Stimulated activated CD4-positive, alpha-beta T cell treated with anti-CD3 and anti-CD28 coated beads, Interleukin-4, amount 100 ng/mL, for 1 hour (primary cell): Measurements from ENCODE around the gene NKTR.

ENCODE experiments used
- DNase-seq: peaks from one replicate; pipeline ENCODE4 v3.0.0-alpha.2; 2020

NKTR gene

DNA sequence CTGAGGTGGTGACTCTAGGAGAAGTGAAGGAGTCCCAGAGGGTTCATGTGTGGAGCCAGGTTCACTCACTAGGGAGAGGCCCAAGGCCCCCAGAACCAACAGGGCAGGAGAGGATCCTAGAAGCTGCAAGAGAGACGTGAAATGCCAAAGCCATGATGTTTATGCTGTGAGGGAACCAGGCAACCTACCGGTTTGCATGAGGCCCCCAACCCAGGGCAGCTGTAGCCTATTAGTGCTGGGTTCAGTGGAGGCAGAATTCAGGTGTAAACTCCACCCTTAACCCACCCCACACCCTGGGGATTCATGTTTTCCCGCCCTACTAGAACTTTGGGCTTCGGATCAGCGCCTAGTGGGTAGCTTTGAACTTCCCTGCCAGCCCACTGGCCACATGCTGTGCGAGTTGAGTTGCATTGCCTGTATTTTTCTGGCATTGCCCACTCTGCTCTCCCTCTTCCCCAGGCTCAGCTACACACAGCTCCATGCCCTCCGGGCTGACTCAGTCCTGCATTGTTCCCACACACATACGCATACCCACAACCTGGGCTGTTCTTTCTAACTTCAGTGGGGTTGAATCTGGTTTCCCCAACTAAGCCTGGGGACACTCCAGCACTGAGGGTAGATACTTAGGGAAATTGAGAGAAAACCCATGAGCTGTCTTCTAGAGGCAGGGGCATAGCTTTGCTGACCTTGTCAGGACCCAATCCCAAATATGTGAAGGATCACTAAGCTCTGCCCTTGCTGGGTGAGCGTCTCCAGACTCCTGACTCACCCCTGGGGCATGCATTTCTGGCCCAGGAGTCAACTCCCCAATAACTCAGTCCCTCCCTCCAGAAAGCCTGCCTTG is 51.0 kb downstream of the NKTR start:
- no peak for DNase-seq

DNA sequence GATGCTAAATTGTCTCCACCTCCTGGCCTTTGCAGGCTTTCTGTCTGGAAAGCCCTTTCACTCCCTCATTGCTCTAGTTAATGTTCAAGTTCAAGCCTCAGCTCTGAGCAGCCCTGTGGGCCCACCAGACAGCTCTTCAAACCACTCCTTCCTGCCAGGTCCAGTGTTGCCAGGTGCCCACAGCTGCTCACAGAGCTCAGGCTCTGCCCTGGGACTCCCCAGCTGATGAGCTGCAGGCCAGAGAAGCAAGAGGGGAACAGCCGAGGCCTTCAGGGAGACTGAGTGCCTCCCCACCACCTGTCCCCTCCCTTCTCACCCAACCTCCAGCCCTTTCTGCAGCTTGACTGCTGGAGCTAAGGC is 51.7 kb downstream of the NKTR start:
- DNase-seq: no peak

- DNase-seq: no peak
Measured at GRCh38 chr3:42652611-42653302, 52.3 kb downstream of the NKTR start.

DNA sequence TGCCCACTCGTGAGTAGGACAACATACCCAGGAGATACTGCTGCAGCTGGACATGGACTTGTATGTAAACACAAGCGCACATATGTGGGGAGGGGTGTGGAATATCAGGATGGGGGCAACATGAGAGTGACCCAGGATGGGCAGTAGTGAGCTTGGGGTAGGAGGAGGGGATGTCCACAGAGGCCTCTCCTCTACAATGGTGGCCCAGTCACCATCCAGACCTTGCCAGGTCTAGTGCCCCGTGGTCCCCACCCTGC is 52.7 kb downstream of the NKTR start:
- no peak for DNase-seq

- DNase-seq: no peak
Measured at GRCh38 chr3:42653560-42654330, 53.3 kb downstream of the NKTR start, which contains the start of gene ZBTB47. TSS of gene ZBTB47 (plus strand) at chr3:42653697. CDS start at chr3:42658356, 4,659 bp downstream.

GRCh38 chr3:42654331-42655201 is 54.1 kb downstream of the NKTR start:
- no peak for DNase-seq

- DNase-seq: no peak
Measured at GRCh38 chr3:42655331-42655888, 54.9 kb downstream of the NKTR start.

DNA sequence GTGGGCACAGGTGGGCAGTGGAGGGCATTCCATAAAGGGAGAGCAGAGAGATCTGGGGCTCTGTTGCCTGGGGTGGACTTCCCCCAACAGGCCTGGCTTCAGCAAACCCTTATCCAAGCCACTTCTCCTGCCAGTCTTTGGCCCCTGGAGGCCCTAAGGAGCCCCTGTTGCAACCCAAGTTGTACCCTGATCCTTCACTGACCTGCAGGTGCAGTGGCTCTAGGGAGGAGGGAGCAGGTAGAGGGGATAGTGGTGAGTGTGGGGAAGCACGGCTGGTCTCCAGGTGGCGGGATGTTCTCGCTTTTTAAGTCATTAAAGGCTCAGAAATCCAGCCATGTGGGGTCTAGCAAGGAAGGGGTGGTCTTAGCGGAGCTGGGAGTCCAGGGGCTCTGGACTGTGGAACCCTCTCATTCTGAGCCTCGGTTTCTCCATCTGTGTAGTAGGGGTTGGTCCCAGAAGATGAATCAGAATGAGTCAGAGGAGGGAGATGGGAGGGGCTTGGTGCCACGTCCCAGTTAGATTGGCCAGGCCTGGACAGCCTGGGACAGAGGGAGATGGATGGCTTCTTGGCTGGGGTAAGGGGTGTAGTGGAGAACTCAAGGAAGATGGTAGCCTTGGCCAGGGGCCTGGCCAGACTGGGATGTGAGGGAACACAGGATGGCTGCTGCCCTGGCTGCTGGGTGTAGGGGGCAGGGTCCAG is 55.6 kb downstream of the NKTR start:
- DNase-seq: no peak

DNA sequence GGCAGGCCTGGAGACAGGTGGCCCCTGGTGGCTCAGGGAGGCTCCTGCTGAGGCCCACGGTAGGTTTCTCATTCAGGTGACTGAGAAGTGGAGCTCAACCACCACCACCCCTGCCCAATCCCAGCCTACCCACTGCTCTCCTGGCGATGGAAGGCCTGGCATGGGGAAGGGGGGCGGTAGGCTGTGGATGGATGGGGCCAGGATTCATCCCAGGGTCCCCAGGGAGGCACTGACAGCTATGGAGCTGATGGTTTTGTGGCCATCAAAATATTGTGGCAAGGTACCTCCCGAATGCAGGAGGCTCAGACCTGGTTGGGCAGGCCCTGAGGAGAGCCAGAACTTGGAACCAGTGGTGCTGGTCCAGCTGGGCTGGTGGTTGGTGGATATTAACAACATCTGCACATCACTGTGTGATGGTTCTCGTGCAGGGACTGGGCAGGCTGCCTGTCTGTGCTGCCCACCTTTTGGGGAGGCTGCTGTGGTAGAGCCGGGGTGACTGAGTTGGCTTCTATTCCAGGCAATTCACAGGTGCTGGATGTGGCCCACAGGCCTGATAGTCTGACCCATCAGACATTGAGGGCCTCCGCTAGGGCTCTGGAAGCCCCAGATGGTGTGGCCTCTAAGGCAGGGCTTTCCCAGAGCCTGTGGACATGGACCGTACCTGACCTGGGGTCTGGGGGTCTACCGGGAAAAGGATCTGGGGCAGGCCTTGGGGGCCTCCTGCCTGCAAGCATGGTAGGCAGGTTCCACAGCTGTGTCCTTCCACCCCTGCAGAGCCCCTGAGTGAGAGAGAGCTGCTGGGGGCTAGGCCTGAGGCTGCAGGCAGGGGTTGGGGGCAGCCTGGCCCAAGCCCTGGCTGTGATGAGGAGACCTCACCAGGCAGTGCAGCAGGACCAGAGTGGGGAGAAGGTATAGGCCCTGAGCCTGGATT is 56.5 kb downstream of the NKTR start:
- DNase-seq: no peak

- DNase-seq: no peak
Measured at GRCh38 chr3:42657675-42658074, 57.2 kb downstream of the NKTR start.

DNA sequence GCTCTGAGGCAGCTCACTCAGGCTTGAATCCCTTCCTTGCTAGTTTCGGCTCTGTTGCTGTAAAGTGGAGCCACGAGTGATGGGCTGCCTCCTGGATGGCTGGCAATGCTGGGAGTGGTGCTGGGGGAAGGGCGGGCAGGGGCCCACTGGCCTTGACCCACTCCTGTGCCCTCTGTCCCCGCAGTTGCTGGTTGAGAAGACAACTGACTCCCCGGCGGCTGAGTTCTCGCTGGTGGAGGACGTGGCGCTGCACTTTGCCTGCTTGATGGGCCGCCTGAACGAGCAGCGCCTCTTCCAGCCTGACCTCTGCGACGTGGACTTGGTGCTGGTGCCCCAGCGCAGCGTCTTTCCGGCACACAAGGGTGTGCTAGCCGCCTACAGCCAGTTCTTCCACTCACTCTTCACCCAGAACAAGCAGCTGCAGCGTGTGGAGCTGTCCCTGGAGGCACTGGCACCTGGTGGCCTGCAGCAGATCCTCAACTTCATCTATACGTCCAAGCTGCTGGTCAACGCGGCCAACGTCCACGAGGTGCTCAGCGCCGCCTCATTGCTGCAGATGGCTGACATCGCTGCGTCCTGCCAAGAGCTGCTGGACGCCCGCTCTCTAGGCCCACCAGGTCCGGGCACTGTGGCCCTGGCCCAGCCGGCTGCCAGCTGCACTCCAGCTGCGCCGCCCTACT is 57.7 kb downstream of the NKTR start:
- DNase-seq: no peak

GRCh38 chr3:42658771-42659390 is 58.4 kb downstream of the NKTR start:
- DNase-seq: no peak

DNA sequence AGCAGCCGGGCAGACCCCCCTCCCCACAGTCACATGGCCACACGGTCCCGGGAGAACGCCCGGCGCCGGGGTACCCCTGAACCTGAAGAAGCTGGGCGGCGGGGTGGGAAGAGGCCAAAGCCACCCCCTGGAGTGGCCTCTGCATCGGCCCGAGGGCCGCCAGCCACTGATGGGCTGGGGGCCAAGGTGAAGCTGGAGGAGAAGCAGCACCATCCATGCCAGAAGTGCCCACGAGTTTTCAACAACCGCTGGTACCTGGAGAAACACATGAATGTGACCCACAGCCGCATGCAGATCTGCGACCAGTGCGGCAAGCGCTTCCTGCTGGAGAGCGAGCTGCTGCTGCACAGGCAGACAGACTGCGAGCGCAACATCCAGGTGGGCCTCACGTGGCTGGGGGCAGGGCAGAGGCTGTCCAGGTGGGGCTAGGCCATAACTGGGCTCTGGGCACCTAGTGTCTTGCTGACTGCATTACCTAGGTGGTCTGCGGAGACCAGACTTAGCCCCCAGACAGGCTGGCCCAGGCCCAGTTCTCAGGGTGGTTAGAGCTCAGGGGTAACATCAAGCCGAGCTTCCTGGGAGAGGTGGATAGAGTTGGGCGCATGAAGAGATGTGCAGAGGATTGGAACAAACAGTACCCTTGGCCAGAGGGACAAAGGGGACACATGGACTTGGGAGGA is 59.1 kb downstream of the NKTR start:
- DNase-seq: no peak

DNA sequence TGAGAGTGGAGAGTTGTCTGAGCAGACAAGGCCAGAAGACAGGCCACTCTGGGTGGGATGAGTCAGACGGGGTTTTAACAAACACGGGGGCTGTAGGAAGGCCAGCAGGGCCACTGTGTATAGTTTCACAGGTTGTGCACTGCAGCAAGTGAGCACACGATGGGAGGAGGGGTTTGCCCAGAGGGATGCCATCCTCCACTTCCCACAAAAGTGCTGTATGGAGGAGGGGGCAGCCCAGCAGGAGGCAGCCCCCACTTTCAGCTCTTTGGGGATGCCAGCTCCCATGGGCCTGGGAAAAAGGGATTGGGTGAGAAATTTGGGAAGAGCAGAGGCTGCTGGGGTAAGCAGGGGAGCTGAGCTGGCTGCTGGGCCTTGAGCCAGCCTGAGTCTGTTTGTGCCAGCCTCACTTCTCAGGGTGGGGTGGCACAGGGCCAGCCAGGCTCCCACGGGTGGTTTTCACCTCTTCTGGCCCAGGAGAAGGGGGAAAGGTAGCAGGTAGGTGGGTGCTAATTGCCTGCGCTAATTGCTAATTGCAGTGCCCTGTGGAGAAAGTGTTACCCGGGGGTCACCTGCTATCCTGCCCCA is 59.7 kb downstream of the NKTR start:
- DNase-seq: no peak

GRCh38 chr3:42660898-42661297 is 60.4 kb downstream of the NKTR start:
- DNase-seq: no peak

- no peak for DNase-seq
Measured at GRCh38 chr3:42661593-42662022, 61.1 kb downstream of the NKTR start.

- DNase-seq: no peak
Measured at GRCh38 chr3:42662037-42662812, 61.7 kb downstream of the NKTR start.
